ENCODE data around the gene CAPZA1. TPM values are rescaled to one million over a fixed set of nuclear protein-coding genes. Genes with fewer than 3 reads are reported as not detected.
A peak's percentile ranks its signal among the peaks of the same experiment; 100 is the strongest.

Gene CAPZA1
- polyA plus RNA-seq, 1 of the 3 experiments (the other 2 are of a cell fraction), result 50.8 TPM

- Histone ChIP-seq H3K9ac (no peak overlapping the region), H3K79me2 (ENCODE audit: insufficient read depth) (peaks cover 93% of the 10 kb centered on the region), H3K4me3 (ENCODE audit: low read depth in 2 of 2, low read length in 1 of 2) (no peak overlapping the region), H3K4me1 (ENCODE audit: control insufficient read depth in 1 of 2, insufficient read depth in 2 of 2, low read depth in 1 of 2, low read length in 1 of 2) (peaks cover 0 to 14% of the 10 kb centered on the region in 2 experiments; a peak in 3 of 4 replicates), H3K9me2 (no peaks in the 10 kb centered on the region), H3K4me2 (peak overlapping the region; percentile 35; the same call in 1 of the 2 replicates), H2AFZ (ENCODE audit: low read depth) (no peak overlapping the region), H4K20me1 (ENCODE audit: insufficient read depth) (peaks cover 81% of the 10 kb centered on the region), H3K36me3 (replicated peaks in 1 of 2; ENCODE audit: control insufficient read depth in 1 of 2, insufficient read depth in 2 of 2, low read length in 1 of 2) (peaks cover 7 to 8% of the 10 kb centered on the region in 2 experiments), H3K27me3 (ENCODE audit: insufficient read depth) (no peaks in the 10 kb centered on the region), H3F3A (replicated peaks; ENCODE audit: insufficient read depth) (peaks cover 36% of the 10 kb centered on the region), H3K9me3 (no peaks in the 10 kb centered on the region), H3K27ac (ENCODE audit: low read depth in 2 of 2, low read length in 1 of 2) (peak overlapping the region; percentile 39 to 66; a peak in 3 of 4 replicates)
- CTCF ChIA-PET, result interaction anchor here (1.1 to 1.5 kb wide), 2 partner anchors 19 to 61 kb away, joined by 3 read pairs; no protein-coding TSS in a partner anchor
- TF ChIP-seq NFIC (IDR thresholded peaks at IDR 0.05; ENCODE audit: borderline replicate concordance) (no peak), FOSL2 (IDR thresholded peaks at IDR 0.05; ENCODE audit: borderline replicate concordance, low read depth) (no peak), GATA2 (CRISPR knock-in tag; IDR thresholded peaks at IDR 0.05) (no peak), MEF2A (IDR thresholded peaks at IDR 0.05; ENCODE audit: borderline replicate concordance, low read depth) (no peak), RCOR1 (IDR thresholded peaks at IDR 0.05; ENCODE audit: low read length) (no peak), POLR2AphosphoS5 (IDR thresholded peaks at IDR 0.05; ENCODE audit: low read depth, low read length) (no peak), EZH2phosphoT487 (IDR thresholded peaks at IDR 0.05; ENCODE audit: borderline replicate concordance, low read depth) (no peak), SMC3 (IDR thresholded peaks at IDR 0.05; ENCODE audit: low read depth, low read length) (no peak), TCF12 (IDR thresholded peaks at IDR 0.05) (no peak), FOXM1 (IDR thresholded peaks at IDR 0.05; ENCODE audit: low read depth) (no peak), TAF1 (IDR thresholded peaks at IDR 0.05; ENCODE audit: borderline replicate concordance, low read depth, low read length) (no peak), EP300 (IDR thresholded peaks at IDR 0.05; ENCODE audit: borderline replicate concordance in 1 of 2, low read depth in 1 of 2, low read length in 1 of 2) (no peak), GABPA (IDR thresholded peaks at IDR 0.05; ENCODE audit: low read depth) (no peak), RFX5 (IDR thresholded peaks at IDR 0.05; ENCODE audit: low read length) (no peak)
- no peak for DNase-seq
- WGBS (ENCODE audit: low lambda C conversion rate), result 92% methylated on average over 2 of the region's 2 CpGs
- POLR2A ChIA-PET, result no interaction called here
Measured at GRCh38 chr1:112636056-112636455, 16.4 kb downstream of the CAPZA1 start.

- Histone ChIP-seq H3K9me3 (no peaks in the 10 kb centered on the region), H2AFZ (ENCODE audit: low read depth) (no peak overlapping the region), H3K9ac (peak overlapping the region; percentile 21; the same call in 1 of the 2 replicates), H3K36me3 (replicated peaks in 1 of 2; ENCODE audit: control insufficient read depth in 1 of 2, insufficient read depth in 2 of 2, low read length in 1 of 2) (peaks cover 2 to 8% of the 10 kb centered on the region in 2 experiments), H3K9me2 (no peaks in the 10 kb centered on the region), H3K4me2 (peak overlapping the region; percentile 35; the same call in 1 of the 2 replicates), H3K27ac (ENCODE audit: low read depth in 2 of 2, low read length in 1 of 2) (peak overlapping the region; percentile 39 to 66; a peak in 3 of 4 replicates), H3K79me2 (ENCODE audit: insufficient read depth) (peaks cover 93% of the 10 kb centered on the region), H3K4me3 (ENCODE audit: low read depth in 2 of 2, low read length in 1 of 2) (no peak overlapping the region), H3K4me1 (ENCODE audit: control insufficient read depth in 1 of 2, insufficient read depth in 2 of 2, low read depth in 1 of 2, low read length in 1 of 2) (peaks cover 2 to 14% of the 10 kb centered on the region in 2 experiments; a peak in 3 of 4 replicates), H3F3A (replicated peaks; ENCODE audit: insufficient read depth) (peaks cover 36% of the 10 kb centered on the region), H3K27me3 (ENCODE audit: insufficient read depth) (no peaks in the 10 kb centered on the region), H4K20me1 (ENCODE audit: insufficient read depth) (peaks cover 78% of the 10 kb centered on the region)
- DNase-seq, result no peak
- TF ChIP-seq PBX3 (IDR thresholded peaks at IDR 0.05), result peak; percentile 58
- no peak for TF ChIP-seq EZH2phosphoT487 (IDR thresholded peaks at IDR 0.05; ENCODE audit: borderline replicate concordance, low read depth)
- ChIA-PET POLR2A (no interaction called here), CTCF (interaction anchor here (0.8 to 1.1 kb wide), 4 partner anchors 11 to 79 kb away, joined by 3 to 4 read pairs (median 3); no protein-coding TSS in a partner anchor)
Measured at GRCh38 chr1:112636597-112637253, 17.1 kb downstream of the CAPZA1 start.

All from SK-N-SH (cell line).